ENCODE measurements around the gene PKD1L1. TPM values are rescaled to one million over a fixed set of nuclear protein-coding genes. Genes with fewer than 3 reads are reported as not detected.
"Not testable (repeated sequence)": the region's sequence is repeated elsewhere in the genome, so short reads cannot be mapped to it uniquely, and the experiment has no call there.

The PKD1L1 gene
- polyA plus RNA-seq, 3 donors = 0.10 to 1.6 (median 0.68) TPM

DNA sequence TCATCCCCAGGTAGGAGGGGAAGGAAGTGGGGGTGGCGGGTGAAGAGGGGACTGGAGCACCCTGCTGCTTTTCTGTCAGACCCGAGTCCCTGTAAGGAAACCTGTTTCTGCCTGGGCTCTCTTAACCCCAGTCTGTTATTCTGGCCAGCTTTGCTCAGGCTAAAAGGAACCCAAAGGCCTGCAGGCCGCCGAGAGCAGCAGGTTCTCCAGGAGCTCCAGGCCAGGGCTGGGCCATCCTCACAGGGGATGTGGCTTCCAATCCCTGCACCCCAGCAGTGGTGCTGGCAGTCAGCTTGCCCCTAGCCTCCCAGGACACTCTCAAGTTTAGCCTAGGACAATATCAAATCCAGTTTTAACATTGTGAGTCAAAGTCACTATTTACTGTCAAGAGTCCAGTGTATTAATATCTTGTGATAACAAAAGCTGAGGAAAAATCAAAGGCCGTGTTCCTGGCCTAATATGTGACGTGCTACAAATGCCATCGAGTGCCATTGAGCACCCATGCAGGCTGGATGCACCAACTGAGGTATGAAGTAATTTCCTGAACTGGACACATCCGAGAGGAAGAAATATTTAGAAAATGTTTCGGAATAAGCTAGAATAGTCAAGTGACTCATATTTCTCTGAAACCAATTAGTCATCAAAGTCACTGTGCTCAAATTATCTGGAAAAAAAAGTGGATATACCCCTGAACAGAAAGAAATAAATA, 7.0 kb downstream of the PKD1L1 start:
- 46 to 77% (median 55%) methylated on average over 9 of the region's 9 CpGs for WGBS, 3 donors
- H3K27ac ChIP-seq (ENCODE audit: low read depth, low read length) = no peak overlapping the region

DNA sequence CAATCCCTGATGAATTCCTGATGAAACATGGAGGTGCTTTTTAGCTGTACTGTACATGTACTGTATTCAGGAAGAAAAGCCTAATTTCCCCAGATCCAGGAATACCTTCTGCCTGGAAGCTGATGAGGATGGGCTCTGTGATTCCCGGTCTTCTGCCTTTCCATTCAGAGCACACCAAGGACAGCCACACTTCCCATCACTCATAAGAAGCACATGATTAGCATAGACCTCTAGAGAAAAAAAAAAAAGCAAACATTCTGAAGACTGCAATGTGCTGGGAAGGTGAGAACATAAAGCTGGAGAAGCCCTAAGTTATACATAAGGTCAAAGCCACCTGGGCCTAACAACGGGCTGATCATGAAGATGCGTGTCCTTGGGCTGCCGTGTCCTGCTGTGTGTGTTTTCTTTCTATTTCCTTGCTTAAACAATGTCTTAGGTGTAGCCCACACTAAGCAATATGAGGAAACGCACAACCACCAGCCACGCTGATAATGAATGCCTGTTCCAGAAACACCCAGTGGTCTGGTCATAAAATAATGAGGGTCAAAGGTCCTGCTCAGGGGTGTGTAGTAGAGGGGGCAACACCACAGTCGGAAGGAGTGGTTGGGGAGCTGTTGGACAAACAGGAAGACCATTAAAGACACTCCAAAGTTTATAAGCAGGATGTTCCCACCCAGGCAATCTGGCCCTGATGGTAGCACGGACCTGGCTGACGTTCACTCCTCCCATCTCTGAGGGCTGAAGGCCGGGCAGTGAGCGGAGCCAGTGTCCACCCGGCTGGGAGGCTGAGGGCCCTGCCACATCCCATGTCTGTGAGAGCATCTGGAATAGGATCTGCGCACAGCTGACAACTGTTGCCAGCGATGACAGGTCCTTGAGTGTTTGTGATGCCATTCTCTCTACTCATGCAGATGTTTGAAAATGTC, 7.9 kb downstream of the PKD1L1 start:
- no peak overlapping the region for H3K27ac ChIP-seq (ENCODE audit: low read depth, low read length)
- 69 to 74% (median 70%) methylated on average over 14 of the region's 14 CpGs for WGBS, 3 donors

DNA sequence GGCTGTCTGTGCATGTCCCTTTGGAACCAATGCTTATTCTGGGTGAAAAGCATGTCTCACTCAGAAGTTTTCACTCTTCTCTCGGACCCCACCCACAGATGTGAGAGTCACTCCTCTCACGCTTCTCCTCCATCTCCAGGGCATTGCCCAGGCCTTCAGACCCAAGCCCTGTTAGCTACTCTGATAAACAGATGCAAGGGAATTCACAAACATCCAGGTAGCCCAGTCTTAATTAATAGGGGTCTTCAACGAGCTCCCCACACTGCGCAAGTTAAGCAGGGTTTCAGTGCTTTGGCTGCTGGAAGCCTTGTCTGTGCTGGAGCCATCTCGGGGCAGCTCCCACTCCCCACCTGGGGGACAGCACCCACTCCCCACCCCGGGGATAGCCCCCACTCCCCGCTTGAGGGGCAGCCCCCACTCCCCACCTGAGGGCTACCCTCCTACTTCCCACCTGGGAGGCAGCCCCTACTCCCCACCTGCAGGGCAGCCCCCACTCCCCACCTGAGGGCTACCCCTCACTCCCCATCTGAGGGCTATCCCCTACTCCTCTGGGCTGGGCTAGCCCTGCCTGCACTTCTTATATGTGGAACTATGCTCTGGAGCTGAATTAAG, 8.7 kb downstream of the PKD1L1 start:
- H3K27ac ChIP-seq (ENCODE audit: low read depth, low read length) = no peak overlapping the region

DNA sequence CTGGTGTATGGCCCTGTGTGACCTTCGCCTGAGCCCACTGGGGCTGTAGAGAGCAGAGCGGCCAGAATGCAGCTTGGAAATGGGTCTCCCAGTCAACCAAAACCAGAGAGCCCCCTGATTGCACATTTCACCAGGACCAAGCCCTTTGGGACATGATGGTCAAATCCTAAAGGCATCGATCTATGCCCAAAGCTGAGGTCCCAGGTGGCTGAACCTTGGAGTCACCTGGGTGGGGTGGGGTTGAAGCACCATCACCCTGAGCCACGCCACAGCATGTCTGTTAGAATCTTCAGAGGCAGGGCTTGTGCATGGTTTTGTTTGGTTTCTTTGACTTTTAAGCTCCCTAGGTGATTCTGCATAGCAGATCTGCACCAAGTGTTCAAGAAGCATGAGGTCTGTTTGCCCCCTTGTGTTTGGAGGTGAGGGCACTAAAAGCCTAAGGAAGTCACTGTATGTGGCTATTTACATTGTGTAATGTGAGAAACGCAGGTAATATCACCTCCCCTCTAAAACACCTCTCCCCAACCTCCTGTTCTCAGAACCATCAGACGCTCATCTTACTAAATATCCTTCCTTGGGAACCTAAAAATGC, 9.6 kb downstream of the PKD1L1 start:
- WGBS, 3 donors = 86 to 91% (median 89%) methylated on average over 6 of the region's 6 CpGs
- no peak overlapping the region for H3K27ac ChIP-seq (ENCODE audit: low read depth, low read length)

More for the DNA sequence above, 8.7 kb downstream of the PKD1L1 start:
- WGBS, 3 donors = 88 to 95% (median 94%) methylated on average over 7 of the region's 7 CpGs

DNA sequence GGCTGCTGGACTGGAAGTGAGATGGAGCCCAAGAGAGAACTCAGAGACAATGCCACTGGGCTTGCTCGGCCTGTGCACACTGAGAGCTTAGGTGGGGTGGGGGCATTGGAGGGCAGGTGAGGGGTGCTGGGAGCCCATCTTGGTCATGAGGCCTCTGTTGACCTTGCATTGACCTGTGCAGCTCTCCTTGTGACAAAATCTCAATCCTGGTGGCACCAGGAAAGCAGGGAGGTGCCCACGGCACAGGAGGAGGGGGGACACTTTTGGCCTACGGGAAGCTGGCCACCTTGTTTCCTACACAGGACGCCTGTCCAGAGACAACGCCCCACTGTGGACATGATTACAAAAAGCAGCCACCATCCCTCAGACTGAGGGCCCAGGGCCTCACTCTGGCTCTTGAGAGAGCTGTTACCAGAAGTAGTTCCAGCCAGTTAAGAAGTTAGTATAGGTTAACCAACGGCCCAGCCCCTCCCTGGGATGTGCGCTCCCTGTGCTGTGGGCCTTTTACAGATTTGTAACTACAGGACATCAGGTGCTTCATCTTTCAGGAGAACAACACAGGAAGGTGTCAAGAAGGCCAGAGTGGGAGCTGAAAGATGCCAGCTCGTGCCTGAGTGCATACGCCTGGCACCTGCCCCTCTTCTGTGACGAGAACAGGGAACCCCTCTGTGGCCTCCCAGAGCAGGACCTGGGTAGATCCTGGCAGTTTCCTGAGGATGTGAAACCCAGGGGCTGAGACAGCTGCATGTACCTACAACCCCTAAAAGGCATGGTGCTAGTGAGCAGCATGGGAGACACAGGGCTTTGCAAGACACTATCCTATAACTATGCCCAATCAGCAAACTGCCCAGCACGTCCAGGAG, 10.3 kb downstream of the PKD1L1 start:
- no peak overlapping the region for H3K27ac ChIP-seq (ENCODE audit: low read depth, low read length)
- 88% methylated on average over 11 of the region's 11 CpGs for WGBS, 3 donors

DNA sequence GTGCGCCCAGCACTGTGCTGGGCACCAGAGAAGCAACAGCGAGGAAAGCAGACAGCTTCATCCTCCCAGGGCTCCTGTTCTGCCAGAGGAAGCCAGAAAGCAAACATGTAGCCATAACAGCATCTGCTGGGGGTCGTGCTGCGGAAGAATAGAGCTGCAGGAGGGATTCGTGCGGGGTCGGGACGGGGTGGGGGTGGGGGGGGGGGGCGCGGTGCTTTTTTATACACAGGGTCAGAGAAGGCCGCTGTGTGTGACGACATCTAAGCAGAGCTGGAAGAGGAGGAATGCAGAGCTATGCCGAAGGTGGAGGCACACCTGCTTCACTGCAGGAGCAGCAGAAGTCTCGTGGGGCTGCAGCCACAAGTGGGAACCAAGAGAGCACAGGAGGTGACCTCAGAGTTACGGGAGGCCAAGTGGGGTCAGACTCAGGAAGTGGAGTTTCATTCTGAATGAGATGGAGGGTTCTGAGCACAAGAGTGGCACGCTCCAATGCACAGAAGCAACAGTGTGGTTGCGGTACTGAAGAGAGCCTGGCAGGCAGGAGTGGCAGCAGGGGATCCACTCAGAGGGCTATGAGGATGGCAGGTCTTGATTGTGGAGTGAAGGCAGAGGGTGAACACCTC, 11.1 kb downstream of the PKD1L1 start:
- 52 to 71% (median 66%) methylated on average over 17 of the region's 17 CpGs for WGBS, 3 donors
- no peak overlapping the region for H3K27ac ChIP-seq (ENCODE audit: low read depth, low read length)

DNA sequence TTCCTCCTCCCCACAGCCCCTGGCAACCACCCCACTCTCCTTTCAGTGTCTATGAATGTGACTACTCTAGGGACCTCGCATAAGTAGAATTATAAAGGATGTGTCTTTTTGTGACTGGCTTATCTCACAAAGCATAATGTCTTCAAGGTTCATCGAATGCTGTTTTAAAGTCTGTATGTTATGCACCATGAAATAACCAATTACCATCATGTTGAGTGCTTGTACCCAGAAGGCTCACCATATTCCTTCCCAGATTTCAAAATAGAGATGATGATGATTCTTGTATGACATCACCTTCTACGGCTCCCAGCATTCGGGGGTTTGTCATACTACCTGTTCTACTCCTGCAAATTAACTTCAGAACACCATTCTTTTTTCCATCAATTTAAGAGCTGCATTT, 11.9 kb downstream of the PKD1L1 start:
- 82 to 90% (median 89%) methylated on average over 4 of the region's 4 CpGs for WGBS, 3 donors
- no peak overlapping the region for H3K27ac ChIP-seq (ENCODE audit: low read depth, low read length)

DNA sequence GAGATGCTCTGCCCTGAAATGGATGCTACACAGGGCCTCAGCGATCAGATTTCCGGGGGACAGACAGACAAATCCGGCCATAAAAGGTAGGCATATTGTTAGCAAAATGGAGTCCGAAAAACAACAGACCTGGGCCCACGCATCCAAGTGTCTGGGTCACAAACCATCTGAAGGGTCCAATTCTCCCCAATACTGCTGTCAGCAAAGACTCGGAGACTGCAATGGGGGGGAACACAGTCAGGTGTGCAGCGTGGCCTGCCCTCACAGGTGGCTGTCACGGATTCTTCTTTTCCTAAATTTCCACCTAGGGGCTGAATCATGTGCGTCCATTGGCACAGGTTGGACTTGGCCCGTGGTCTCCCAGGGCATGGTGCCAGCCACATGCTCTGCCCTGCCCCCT, 12.9 kb downstream of the PKD1L1 start:
- 93 to 94% (median 93%) methylated on average over 10 of the region's 10 CpGs for WGBS, 3 donors
- no peak overlapping the region for H3K27ac ChIP-seq (ENCODE audit: low read depth, low read length)

DNA sequence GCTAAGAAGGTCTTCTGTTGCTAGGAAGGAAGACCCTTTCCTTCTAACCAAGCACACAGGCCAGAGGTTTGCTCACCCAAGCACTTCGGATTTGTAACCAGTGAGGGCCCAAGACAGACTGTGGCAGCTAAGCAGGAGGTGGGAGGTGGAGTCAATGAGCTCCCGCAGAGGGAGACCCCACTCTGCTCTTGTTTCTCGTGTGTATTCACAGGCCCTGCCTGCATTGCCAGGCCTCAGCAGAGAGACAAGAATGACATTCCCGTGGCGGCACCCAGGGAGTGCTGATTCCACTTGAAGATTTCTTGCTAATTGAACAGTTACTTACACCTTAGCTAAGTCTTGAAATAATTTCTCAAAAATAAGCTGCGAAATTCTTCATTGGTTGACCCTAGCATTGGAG, 13.4 kb downstream of the PKD1L1 start:
- no peak overlapping the region for H3K27ac ChIP-seq (ENCODE audit: low read depth, low read length)
- WGBS, 3 donors = 81 to 90% (median 83%) methylated on average over 6 of the region's 6 CpGs

DNA sequence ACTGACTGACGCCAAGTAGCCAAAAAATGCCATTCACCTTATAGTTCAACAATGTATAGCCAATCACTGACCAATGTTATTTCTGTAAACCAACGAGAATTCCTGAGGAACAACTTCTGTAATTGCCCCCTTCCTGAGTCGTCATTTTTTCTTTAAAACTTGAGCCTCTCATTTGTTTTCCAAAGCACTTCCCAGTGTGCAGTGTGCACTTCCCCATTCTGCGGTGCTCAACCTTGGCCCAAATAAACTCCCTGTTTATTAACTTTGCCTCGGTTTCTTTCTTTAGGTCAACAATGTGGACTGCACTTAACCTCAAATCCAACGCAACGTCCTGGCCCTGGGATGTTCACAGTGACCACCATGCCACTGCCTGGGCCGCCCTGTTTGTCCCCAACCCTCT, 15.1 kb downstream of the PKD1L1 start:
- H3K27ac ChIP-seq (ENCODE audit: low read depth, low read length) = no peak overlapping the region
- WGBS, 3 donors = 73 to 86% (median 79%) methylated on average over 8 of the region's 8 CpGs

DNA sequence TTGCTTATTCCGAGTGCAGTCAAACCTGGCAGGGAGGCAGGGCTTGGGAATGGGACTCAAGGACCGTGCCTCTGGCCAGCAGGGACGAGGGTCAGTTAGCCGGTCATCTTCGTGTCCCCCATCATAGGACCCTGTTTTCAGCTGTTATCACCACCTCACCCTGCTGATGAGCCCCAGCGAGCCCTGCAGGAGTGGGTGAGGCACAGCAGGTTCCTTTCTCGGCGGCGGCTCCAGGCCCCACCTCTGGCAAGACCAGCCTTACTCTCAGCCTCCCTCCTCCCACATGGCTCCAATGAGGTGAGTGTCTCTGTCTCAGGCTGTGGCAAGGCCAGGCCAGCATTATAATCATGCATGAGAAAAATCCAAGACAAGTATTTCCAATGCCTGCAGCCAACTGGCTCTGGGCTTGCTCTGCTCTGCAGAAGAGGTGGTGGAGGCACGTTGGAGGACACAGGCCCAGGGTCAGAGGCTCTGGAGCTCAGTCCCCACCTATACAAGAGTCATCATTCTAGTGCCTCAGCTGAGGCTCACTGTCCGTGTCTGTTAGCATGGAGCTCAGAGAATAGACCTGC, 15.7 kb downstream of the PKD1L1 start:
- H3K27ac ChIP-seq (ENCODE audit: low read depth, low read length) = no peak overlapping the region
- 88 to 91% (median 91%) methylated on average over 11 of the region's 11 CpGs for WGBS, 3 donors

DNA sequence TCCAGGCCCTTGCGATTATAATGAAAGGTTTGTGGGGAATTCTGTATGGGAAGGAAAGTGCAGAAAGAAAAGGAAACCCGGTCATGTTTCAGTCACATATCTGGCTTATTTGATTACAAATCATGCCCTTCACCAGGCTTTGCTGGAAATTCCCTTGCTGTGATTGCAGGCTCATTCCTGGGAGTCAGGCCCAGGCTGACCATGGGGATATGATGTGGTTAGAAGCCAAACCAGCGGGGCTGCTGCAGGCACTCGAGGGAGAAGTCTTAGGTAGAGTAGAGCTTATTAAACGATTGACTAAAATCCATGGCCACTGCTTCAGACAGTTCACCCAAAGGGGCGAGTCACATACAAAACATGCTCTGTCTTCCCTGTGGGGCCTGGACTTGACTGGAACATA, 16.2 kb downstream of the PKD1L1 start:
- H3K27ac ChIP-seq (ENCODE audit: low read depth, low read length) = no peak overlapping the region
- WGBS, 3 donors = 59 to 75% (median 64%) methylated on average over 6 of the region's 6 CpGs

DNA sequence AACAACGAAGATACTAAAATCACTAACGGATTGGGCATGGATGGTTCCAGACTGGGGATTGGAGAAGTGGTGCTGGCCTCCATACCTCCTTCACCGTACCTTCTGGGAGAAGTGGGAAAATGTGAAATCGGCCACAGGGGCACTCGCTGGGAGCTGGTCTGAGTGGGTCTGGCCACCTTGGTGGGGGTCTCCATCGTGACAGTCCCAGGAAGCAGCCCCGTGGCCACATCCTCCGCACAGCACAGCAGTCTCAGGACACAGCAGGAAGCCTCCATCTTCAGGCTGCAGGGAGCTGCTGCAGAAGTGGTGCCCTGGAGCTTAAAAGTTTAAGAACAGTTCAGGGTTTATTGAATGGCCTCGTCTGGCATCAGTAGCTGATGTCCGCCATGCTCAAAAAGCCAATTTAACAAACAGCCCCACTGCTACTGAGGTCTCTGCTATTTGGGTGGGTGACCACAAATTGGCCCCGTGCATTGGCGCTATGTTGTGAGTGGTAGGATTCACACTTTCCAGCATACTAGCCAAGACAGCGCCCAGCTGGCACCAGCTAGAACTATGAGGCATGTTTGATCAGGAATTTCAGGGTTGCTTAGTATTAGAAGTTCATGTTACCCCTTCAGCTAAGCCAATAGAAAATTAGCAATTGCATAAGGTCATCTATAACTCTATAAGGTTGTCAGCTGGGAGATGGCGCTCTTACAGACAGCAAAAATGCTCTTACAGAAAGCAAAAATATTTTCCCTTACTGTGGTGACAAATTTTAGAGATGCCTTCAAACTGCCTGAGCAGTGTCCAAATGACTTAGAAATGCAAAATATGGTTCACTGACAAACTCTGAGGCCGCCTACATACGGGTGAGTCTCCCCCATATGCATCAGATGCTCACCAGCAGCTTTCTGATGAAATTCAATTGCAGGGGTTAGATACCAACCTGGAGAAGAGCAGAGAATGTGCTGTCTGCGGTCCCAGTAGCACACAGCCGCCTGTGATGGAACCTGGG, 17.0 kb downstream of the PKD1L1 start:
- 92 to 94% (median 94%) methylated on average over 18 of the region's 18 CpGs for WGBS, 3 donors
- H3K27ac ChIP-seq (ENCODE audit: low read depth, low read length) = no peak overlapping the region

DNA sequence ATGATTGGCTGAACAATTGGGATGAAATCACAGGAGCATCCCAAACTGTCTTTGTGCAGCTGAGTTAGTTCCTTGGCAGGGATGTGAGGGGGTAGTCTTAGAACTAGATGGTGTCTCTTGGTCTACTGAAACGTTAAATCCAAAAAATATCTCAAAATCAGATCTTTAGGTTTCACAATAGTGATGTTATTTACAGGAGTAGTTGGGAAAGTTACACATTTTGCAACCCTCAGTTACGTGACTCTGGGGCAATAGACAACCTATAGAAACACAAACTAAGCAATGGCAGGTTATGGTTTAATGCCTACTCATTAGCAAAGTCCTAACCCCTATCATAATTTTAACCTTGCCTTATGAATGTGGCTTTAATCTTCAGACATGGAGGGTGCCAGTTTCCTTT, 24.0 kb downstream of the PKD1L1 start:
- 59 to 72% (median 60%) methylated on average over 2 of the region's 2 CpGs for WGBS, 3 donors
- H3K27ac ChIP-seq (ENCODE audit: low read depth, low read length) = no peak overlapping the region

DNA sequence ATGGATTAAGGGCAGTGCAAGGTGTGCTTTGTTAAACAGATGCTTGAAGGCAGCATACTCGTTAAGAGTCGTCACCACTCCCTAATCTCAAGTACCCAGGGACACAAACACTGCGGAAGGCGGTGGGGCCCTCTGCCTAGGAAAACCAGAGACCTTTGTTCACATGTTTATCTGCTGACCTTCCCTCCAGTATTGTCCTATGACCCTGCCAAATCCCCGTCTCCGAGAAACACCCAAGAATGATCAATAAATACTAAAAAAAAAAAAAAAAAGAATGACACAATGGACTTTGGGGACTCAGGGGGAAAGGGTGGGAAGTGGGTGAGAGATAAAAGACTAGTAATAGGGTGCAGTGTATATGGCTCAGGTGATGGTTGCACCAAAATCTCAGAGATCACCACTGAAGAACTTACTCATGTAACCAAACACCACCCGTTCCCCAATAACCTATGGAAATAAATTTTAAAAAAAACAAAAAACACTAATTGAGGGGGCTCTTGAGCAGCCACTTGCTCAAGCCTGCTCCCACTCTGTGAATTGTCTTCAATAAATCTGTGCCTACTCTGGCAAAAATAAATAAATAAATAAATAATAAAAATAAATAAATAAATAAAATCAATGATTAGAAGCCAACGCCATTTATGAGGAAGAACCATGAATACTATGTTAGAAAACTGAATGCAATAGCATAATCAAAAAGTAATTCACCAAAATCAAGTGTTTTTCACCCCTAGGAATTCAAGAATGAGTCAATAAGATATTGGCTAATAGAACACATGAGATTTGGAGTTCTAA, 25.0 kb downstream of the PKD1L1 start:
- 55 to 88% (median 82%) methylated on average over 8 of the region's 8 CpGs for WGBS, 3 donors
- not testable (repeated sequence) for H3K27ac ChIP-seq (ENCODE audit: low read depth, low read length)
